Panc1 (cell line): ENCODE data around the gene TANGO2. TPM values are rescaled to one million over a fixed set of nuclear protein-coding genes. Genes with fewer than 3 reads are reported as not detected.

Experiments used
- ATAC-seq: fragments of 200-7000 bp; cut with Tn5 transposase; 2 replicates; pipeline ENCODE4 v1.9.1; 2020; ENCODE audit warnings: mild to moderate bottlenecking, moderate library complexity
- BruUV-seq: library from RNA; stranded (reverse); fragments of 400-500 nt; replicated peaks from 2 replicates; lab custom pipeline; 2021; lab: Mats Ljungman, UMichigan
- CTCF ChIA-PET: fragments of 300-600 bp; sonication (Branson Sonifier 250); formaldehyde crosslinking; loops from one replicate; lab custom pipeline; 2022; ENCODE audit warnings: antibody characterized with exemption; lab: Charles Lee
- POLR2A ChIA-PET: fragments of 300-600 bp; sonication (Branson Sonifier 250); formaldehyde crosslinking; loops from one replicate; lab custom pipeline; 2022; ENCODE audit warnings: antibody characterized with exemption; lab: Charles Lee
- DNase-seq: peaks from one replicate; pipeline ENCODE4 v3.0.0-alpha.2; 2010; ENCODE audit warnings: low read depth, low spot score
- H3K27ac ChIP-seq: 2 replicates; pipeline ENCODE4 v1.5.1; 2011; ENCODE audit warnings: mild to moderate bottlenecking, low read length, inconsistent platforms
- H3K27me3 ChIP-seq: fragments of 200-500 bp; sonication (Bioruptor generic); 2 replicates; pipeline ENCODE4 v1.6.0; 2014; ENCODE audit warnings: low read length, inconsistent platforms; ENCODE audit not compliant: control insufficient read depth, insufficient read depth
- H3K36me3 ChIP-seq: fragments of 200-500 bp; sonication (Bioruptor generic); 2 replicates; pipeline ENCODE4 v1.5.1; 2014; ENCODE audit warnings: inconsistent platforms, mild to moderate bottlenecking, low read length, moderate library complexity; ENCODE audit not compliant: control insufficient read depth, insufficient read depth
- H3K4me1 ChIP-seq: 2 replicates; pipeline ENCODE4 v1.5.1; 2011; ENCODE audit warnings: inconsistent platforms, mild to moderate bottlenecking, low read length, moderate library complexity; ENCODE audit not compliant: control insufficient read depth, insufficient read depth
- H3K4me3 ChIP-seq, 2 experiments: 2 replicates each; pipeline ENCODE4 v1.5.1; 2011 to 2012; ENCODE audit warnings: low read depth in 2 of 2, low read length in 2 of 2, mild to moderate bottlenecking in 2 of 2, inconsistent platforms in 1 of 2, moderate library complexity in 1 of 2
- H3K9me3 ChIP-seq: fragments of 200-500 bp; sonication (Bioruptor generic); 2 replicates; pipeline ENCODE4 v1.5.1; 2014; ENCODE audit warnings: low read depth, mild to moderate bottlenecking, inconsistent platforms, low read length, moderate library complexity; ENCODE audit not compliant: control insufficient read depth, insufficient read depth
- POLR2AphosphoS5 ChIP-seq: IDR thresholded peaks from 2 replicates; pipeline ENCODE4 v1.6.1; 2012; ENCODE audit warnings: mild to moderate bottlenecking, low read depth, low read length, moderate library complexity
- SIN3A ChIP-seq: IDR thresholded peaks from 2 replicates; pipeline ENCODE4 v1.6.1; 2012; ENCODE audit warnings: low read depth, mild to moderate bottlenecking, low read length, moderate library complexity, borderline replicate concordance; ENCODE audit not compliant: insufficient read depth
- TCF7L2 ChIP-seq: IDR thresholded peaks from 2 replicates; pipeline ENCODE4 v1.6.1; 2011; ENCODE audit warnings: mild to moderate bottlenecking, low read depth, low read length, inconsistent platforms
- in situ Hi-C: cut with HindIII; loops from 2 replicates; pipeline ENCODE4 v1.10.0; 2016; ENCODE audit warnings: low sequenced_read_pairs, low pct_unique_long_range_greater_than_20kb
- intact Hi-C: fragments of 100-400 bp; cut with micrococcal nuclease; formaldehyde crosslinking; loops from one replicate; pipeline ENCODE4 v1.10.0; 2022; ENCODE audit not compliant: unreplicated experiment
- total RNA-seq: library from RNA; stranded (reverse); gene quantifications from one replicate; pipeline ENCODE4 v1.2.1, GENCODE V29; 2021; ENCODE audit not compliant: unreplicated experiment
- TF ChIP-seq, protein P1 (sequence below), 2 experiments: IDR thresholded peaks; 2 replicates each; pipeline ENCODE4 v1.6.1; 2011 to 2012; ENCODE audit warnings: low read depth in 2 of 2, control low read depth in 1 of 2, low read length in 1 of 2, mild to moderate bottlenecking in 1 of 2, moderate library complexity in 1 of 2; ENCODE audit not compliant: insufficient read depth in 1 of 2
- TF ChIP-seq, protein P2 (sequence below): fragments of 450-650 bp; IDR thresholded peaks from 2 replicates; pipeline ENCODE4 v1.5.1; 2017; ENCODE audit warnings: mild to moderate bottlenecking

The TANGO2 gene
- total RNA-seq, 1 experiment from 2014 or later, result 32.2 TPM

DNA sequence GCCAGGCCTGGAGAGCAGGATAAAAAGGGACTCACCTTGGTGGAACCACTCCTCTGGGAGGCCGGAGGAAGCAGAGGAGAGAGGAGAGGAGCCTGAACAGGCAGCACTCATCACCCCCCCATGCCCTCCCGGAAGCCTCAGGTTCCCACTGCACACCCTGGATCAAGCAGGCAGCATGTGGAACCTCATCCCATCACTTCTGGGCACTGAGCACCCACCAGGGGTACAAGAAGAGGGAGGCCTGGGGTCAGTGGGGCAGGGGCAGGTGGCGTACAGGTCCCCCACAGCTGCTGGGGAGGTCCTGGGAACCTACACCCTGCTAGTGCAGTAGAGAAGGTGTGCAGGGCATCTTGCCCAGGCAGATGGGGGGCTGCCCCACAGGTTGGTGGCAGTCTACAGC, 44.2 kb upstream of the TANGO2 start:
- H3K9me3 ChIP-seq, result no peaks in the 10 kb centered on the region
- intact Hi-C loops (no loop called here), in situ Hi-C loops (no loop called here)
- DNase-seq (no peak), ATAC-seq (no peak)
- peaks cover 11% of the 10 kb centered on the region for H3K4me1 ChIP-seq
- ChIA-PET POLR2A (no interaction called here), CTCF (no interaction called here)
- H3K27me3 ChIP-seq, result no peaks in the 10 kb centered on the region
- no peak overlapping the region for H3K27ac ChIP-seq
- no peak overlapping the region for H3K4me3 ChIP-seq
- TF ChIP-seq, protein P1, sequence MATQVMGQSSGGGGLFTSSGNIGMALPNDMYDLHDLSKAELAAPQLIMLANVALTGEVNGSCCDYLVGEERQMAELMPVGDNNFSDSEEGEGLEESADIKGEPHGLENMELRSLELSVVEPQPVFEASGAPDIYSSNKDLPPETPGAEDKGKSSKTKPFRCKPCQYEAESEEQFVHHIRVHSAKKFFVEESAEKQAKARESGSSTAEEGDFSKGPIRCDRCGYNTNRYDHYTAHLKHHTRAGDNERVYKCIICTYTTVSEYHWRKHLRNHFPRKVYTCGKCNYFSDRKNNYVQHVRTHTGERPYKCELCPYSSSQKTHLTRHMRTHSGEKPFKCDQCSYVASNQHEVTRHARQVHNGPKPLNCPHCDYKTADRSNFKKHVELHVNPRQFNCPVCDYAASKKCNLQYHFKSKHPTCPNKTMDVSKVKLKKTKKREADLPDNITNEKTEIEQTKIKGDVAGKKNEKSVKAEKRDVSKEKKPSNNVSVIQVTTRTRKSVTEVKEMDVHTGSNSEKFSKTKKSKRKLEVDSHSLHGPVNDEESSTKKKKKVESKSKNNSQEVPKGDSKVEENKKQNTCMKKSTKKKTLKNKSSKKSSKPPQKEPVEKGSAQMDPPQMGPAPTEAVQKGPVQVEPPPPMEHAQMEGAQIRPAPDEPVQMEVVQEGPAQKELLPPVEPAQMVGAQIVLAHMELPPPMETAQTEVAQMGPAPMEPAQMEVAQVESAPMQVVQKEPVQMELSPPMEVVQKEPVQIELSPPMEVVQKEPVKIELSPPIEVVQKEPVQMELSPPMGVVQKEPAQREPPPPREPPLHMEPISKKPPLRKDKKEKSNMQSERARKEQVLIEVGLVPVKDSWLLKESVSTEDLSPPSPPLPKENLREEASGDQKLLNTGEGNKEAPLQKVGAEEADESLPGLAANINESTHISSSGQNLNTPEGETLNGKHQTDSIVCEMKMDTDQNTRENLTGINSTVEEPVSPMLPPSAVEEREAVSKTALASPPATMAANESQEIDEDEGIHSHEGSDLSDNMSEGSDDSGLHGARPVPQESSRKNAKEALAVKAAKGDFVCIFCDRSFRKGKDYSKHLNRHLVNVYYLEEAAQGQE (IDR thresholded peaks at IDR 0.05; ENCODE audit: insufficient read depth in 1 of 2, low read depth in 2 of 2, low read length in 1 of 2), result no peak
- TF ChIP-seq POLR2AphosphoS5 (no peak), TCF7L2 (no peak), SIN3A (no peak)
- TF ChIP-seq, protein P2, sequence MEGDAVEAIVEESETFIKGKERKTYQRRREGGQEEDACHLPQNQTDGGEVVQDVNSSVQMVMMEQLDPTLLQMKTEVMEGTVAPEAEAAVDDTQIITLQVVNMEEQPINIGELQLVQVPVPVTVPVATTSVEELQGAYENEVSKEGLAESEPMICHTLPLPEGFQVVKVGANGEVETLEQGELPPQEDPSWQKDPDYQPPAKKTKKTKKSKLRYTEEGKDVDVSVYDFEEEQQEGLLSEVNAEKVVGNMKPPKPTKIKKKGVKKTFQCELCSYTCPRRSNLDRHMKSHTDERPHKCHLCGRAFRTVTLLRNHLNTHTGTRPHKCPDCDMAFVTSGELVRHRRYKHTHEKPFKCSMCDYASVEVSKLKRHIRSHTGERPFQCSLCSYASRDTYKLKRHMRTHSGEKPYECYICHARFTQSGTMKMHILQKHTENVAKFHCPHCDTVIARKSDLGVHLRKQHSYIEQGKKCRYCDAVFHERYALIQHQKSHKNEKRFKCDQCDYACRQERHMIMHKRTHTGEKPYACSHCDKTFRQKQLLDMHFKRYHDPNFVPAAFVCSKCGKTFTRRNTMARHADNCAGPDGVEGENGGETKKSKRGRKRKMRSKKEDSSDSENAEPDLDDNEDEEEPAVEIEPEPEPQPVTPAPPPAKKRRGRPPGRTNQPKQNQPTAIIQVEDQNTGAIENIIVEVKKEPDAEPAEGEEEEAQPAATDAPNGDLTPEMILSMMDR, result no peak
- no TSS peak for BruUV-seq
- no peaks in the 10 kb centered on the region for H3K36me3 ChIP-seq

DNA sequence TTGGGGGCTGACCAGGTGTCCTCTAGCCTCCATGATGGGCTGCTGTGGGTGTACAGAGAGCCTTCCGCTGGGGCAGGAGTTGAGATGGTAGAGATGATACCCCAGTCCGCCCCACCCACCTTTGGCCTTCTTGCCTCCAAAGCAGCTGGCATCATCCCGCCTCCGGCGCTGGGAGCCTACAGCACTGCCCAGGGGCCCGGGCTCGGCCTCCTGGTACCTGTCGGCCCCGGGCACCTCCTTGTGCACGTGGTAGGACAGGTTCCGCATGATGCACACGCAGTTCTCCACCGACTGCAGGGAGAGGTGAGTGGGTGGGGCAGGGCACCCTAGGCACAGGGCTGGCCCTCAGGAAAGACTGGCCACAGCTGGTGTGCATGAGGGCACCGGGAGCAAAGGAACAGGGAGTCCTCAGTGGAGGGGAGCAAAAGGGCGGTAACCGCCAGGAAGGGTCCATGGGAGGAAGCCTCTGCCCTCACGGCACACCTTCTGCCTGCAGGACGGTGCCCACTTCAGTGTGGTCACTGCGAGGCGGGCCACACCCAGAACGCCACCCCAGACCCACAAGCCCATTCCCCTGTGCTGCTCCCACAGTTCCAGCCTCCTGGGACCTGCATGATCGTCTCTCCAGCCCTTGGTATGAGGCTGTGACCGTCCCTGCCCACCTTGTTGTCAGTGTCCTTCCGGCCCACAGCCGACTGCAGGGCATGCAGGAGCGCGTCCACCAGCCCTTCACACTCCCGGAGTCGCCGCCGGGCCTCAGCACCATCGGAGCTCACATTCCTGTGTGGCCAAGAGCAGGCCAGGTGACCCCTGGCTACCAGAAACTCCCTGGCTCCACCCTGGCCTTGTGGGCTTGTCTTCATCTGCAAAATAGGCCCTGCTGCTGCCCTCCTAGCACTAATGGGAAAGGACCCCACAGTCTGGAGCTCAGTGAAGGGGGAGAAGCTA, 43.3 kb upstream of the TANGO2 start:
- no peaks in the 10 kb centered on the region for H3K27me3 ChIP-seq
- H3K36me3 ChIP-seq, result no peaks in the 10 kb centered on the region
- CTCF ChIA-PET, result no interaction called here
- in situ Hi-C loops (no loop called here), intact Hi-C loops (no loop called here)
- no TSS peak for BruUV-seq
- POLR2A ChIA-PET, result no interaction called here
- no peak overlapping the region for H3K27ac ChIP-seq
- no peak for DNase-seq
- ATAC-seq, result no peak
- no peaks in the 10 kb centered on the region for H3K9me3 ChIP-seq
- no peak overlapping the region for H3K4me3 ChIP-seq
- no peak for TF ChIP-seq POLR2AphosphoS5
- TF ChIP-seq TCF7L2, result no peak
- TF ChIP-seq, protein P1 (IDR thresholded peaks at IDR 0.05; ENCODE audit: insufficient read depth in 1 of 2, low read depth in 2 of 2, low read length in 1 of 2), result no peak
- TF ChIP-seq SIN3A, result no peak
- TF ChIP-seq, protein P2, result no peak
- peaks cover 11% of the 10 kb centered on the region for H3K4me1 ChIP-seq
